SU-DHL-6 (cell line): Measurements from ENCODE around the gene PLXDC1.

Source experiments
- CTCF ChIP-seq: fragments of 200-600 bp; sonication (generic); IDR thresholded peaks from one replicate; pipeline ENCODE4 v1.5.1; 2017; ENCODE audit warnings: antibody characterized with exemption, mild to moderate bottlenecking, low read length, moderate library complexity; ENCODE audit not compliant: insufficient read depth, poor library complexity, severe bottlenecking
- EZH2phosphoT487 ChIP-seq: fragments of 200-600 bp; sonication (generic), shearing (Covaris generic); conservative IDR thresholded peaks from 2 replicates; pipeline ENCODE4 v1.6.1; 2018; ENCODE audit warnings: mild to moderate bottlenecking, antibody characterized with exemption, low read length, moderate library complexity, mixed read lengths

- no peak for TF ChIP-seq CTCF
- no peak for TF ChIP-seq EZH2phosphoT487
Measured at GRCh38 chr17:39074676-39075075, 76.8 kb downstream of the PLXDC1 start.
